Neuronal stem cell (in vitro differentiated cells): Measurements from ENCODE around the gene PLXNA4.

Experiments used
- DNase-seq: peaks from one replicate; pipeline ENCODE4 v3.0.0-alpha.2; 2013; ENCODE audit warnings: low spot score
- H2AFZ ChIP-seq: one replicate; pipeline ENCODE4 v1.6.1; 2013; ENCODE audit warnings: mild to moderate bottlenecking, low read length, inconsistent platforms
- H2AK5ac ChIP-seq: 2 replicates; pipeline ENCODE4 v1.6.1; 2013; ENCODE audit warnings: low read depth, mild to moderate bottlenecking, inconsistent platforms, low read length, moderate library complexity, mixed read lengths
- H2BK120ac ChIP-seq: 2 replicates; pipeline ENCODE4 v1.6.1; 2013; ENCODE audit warnings: low read depth, mild to moderate bottlenecking, inconsistent platforms, low read length, moderate library complexity, mixed read lengths
- H2BK12ac ChIP-seq: one replicate; pipeline ENCODE4 v1.6.1; 2013; ENCODE audit warnings: low read length, inconsistent platforms
- H2BK15ac ChIP-seq: 2 replicates; pipeline ENCODE4 v1.6.1; 2013; ENCODE audit warnings: mild to moderate bottlenecking, low read length, inconsistent platforms, mixed read lengths
- H2BK5ac ChIP-seq: one replicate; pipeline ENCODE4 v1.6.1; 2013; ENCODE audit warnings: inconsistent platforms, mild to moderate bottlenecking, low read length, moderate library complexity
- H3K14ac ChIP-seq: one replicate; pipeline ENCODE4 v1.6.1; 2013; ENCODE audit warnings: low read length, inconsistent platforms
- H3K18ac ChIP-seq: 2 replicates; pipeline ENCODE4 v1.6.1; 2013; ENCODE audit warnings: low read length, inconsistent platforms
- H3K23ac ChIP-seq: 2 replicates; pipeline ENCODE4 v1.6.1; 2013; ENCODE audit warnings: low read depth, mild to moderate bottlenecking, mixed read lengths, low read length, inconsistent platforms; ENCODE audit not compliant: poor library complexity
- H3K27ac ChIP-seq: replicated peaks from 3 replicates; pipeline ENCODE4 v1.5.1; 2013; ENCODE audit warnings: low read length, inconsistent platforms
- H3K27me3 ChIP-seq, 3 experiments: 2 replicates each; pipeline ENCODE4 v1.6.1; 2013; ENCODE audit warnings: low read length in 3 of 3, mild to moderate bottlenecking in 2 of 3, inconsistent platforms in 1 of 3, low read depth in 1 of 3, mixed read lengths in 1 of 3, moderate library complexity in 1 of 3; ENCODE audit not compliant: control insufficient read depth in 3 of 3, insufficient read depth in 3 of 3
- H3K36me3 ChIP-seq, 2 donors: replicated peaks in 1 of 2; 2 replicates each; pipeline ENCODE4 v1.6.1; 2013; ENCODE audit warnings: low read length in 2 of 2; ENCODE audit not compliant: control insufficient read depth in 2 of 2, insufficient read depth in 2 of 2
- H3K4ac ChIP-seq: 2 replicates; pipeline ENCODE4 v1.6.1; 2013; ENCODE audit warnings: inconsistent platforms, mild to moderate bottlenecking, low read length, moderate library complexity
- H3K4me1 ChIP-seq, 2 donors: 1 replicate in 1 of 2; 2 replicates in 1 of 2; pipeline ENCODE4 v1.6.1; 2013; ENCODE audit warnings: low read length in 2 of 2, low read depth in 1 of 2; ENCODE audit not compliant: control insufficient read depth in 2 of 2, insufficient read depth in 1 of 2
- H3K4me2 ChIP-seq: one replicate; pipeline ENCODE4 v1.6.1; 2013; ENCODE audit warnings: mild to moderate bottlenecking, low read length, inconsistent platforms; ENCODE audit not compliant: insufficient read depth, poor library complexity, severe bottlenecking
- H3K4me3 ChIP-seq, 2 donors: 2 replicates each; pipeline ENCODE4 v1.5.1; 2013; ENCODE audit warnings: low read length in 2 of 2, mild to moderate bottlenecking in 2 of 2, inconsistent platforms in 1 of 2, moderate library complexity in 1 of 2
- H3K79me1 ChIP-seq: one replicate; pipeline ENCODE4 v1.6.1; 2013; ENCODE audit warnings: low read depth, mild to moderate bottlenecking, inconsistent platforms, low read length, moderate library complexity
- H3K9ac ChIP-seq: one replicate; pipeline ENCODE4 v1.6.1; 2013; ENCODE audit warnings: mild to moderate bottlenecking, low read depth, low read length, inconsistent platforms; ENCODE audit not compliant: poor library complexity
- H3K9me3 ChIP-seq, 2 donors: replicated peaks in 1 of 2; 2 replicates each; pipeline versions ENCODE3 to v1.6.1; 2013; ENCODE audit warnings: low read length in 2 of 2, mild to moderate bottlenecking in 2 of 2, inconsistent platforms in 1 of 2, low read depth in 1 of 2, mixed read lengths in 1 of 2, moderate library complexity in 1 of 2; ENCODE audit not compliant: control insufficient read depth in 2 of 2, insufficient read depth in 1 of 2
- H4K8ac ChIP-seq: one replicate; pipeline ENCODE4 v1.6.1; 2013; ENCODE audit warnings: low read depth, mild to moderate bottlenecking, inconsistent platforms, low read length, moderate library complexity
- H4K91ac ChIP-seq: one replicate; pipeline ENCODE4 v1.6.1; 2013; ENCODE audit warnings: low read length, low read depth, mild to moderate bottlenecking, inconsistent platforms; ENCODE audit not compliant: poor library complexity
- WGBS, 2 donors: extraction: QIAGEN DNeasy Blood & Tissue Kit; methylation state at CpG; one replicate each; pipeline ENCODE4 v1.1.7; 2013; ENCODE audit warnings: missing lambda C conversion rate in 2 of 2, mixed read lengths in 1 of 2; ENCODE audit not compliant: insufficient read length in 2 of 2, insufficient replicate concordance in 1 of 2; ENCODE audit errors: extremely low coverage in 2 of 2; 5-methylcytosine and 5-hydroxymethylcytosine counted together

PLXNA4 gene

DNA sequence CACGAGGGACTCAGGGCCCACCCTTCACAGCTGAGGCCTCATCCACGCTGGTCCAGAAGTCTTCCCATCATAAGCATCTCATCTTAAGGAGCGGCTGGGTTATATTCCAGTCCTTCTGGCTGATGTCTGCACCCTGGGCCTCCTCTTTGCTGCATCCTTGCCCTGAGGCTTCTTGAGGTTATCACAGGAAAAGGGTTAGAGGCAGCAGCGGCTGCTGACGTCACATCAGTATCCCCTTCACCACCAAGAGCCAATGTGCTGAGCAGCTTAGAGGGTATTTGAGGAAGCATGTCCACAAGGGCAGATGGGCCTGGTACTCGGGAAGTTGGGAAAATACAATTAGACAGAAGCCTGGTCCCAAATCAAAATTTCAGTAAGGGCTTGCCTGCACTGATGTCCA, 125.1 kb downstream of the PLXNA4 start:
- H3K4me3 ChIP-seq: no peak overlapping the region
- no peak overlapping the region for H2AK5ac ChIP-seq
- no peak overlapping the region for H3K18ac ChIP-seq
- no peaks in the 10 kb centered on the region for H3K79me1 ChIP-seq
- no peak overlapping the region for H4K91ac ChIP-seq
- H2BK12ac ChIP-seq: no peak overlapping the region
- H3K36me3 ChIP-seq: no peaks in the 10 kb centered on the region
- no peaks in the 10 kb centered on the region for H3K4me1 ChIP-seq
- no peak overlapping the region for H4K8ac ChIP-seq
- no peaks in the 10 kb centered on the region for H3K9me3 ChIP-seq
- no peak overlapping the region for H3K4ac ChIP-seq
- no peak overlapping the region for H3K4me2 ChIP-seq
- no peak overlapping the region for H3K9ac ChIP-seq
- no peak overlapping the region for H2AFZ ChIP-seq
- H3K27ac ChIP-seq: no peak overlapping the region
- H2BK120ac ChIP-seq: no peak overlapping the region
- no peaks in the 10 kb centered on the region for H3K27me3 ChIP-seq
- WGBS, 2 donors: no CpG with 5 or more reads among the region's 6 CpGs
- H2BK15ac ChIP-seq: peak overlapping the region; percentile 30
- no peak overlapping the region for H2BK5ac ChIP-seq
- no peak overlapping the region for H3K14ac ChIP-seq
- no peak overlapping the region for H3K23ac ChIP-seq
- no peak for DNase-seq

DNA sequence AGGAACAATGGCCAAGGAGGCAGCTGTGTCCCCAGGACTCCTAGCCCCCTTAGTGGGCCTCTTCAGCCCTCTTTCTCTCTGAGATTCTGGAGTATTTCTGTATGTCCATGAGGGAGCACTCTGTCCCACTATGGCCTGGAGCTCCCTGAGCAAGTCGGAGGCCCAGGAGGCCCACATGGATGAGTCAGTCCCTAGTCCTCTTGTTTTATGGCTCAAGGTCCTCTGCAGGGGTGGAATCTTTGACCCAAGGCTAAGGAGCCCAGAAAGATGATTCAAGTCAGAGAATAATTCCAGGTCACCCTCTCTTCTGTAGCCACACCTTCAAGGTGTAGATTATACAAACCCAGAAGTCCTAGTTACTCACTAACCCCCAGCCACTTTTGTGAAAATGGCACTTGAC, 125.6 kb downstream of the PLXNA4 start:
- no peaks in the 10 kb centered on the region for H3K9me3 ChIP-seq
- H3K79me1 ChIP-seq: no peaks in the 10 kb centered on the region
- H3K4me2 ChIP-seq: no peak overlapping the region
- no peak overlapping the region for H2BK5ac ChIP-seq
- no CpG with 5 or more reads among the region's 1 CpG for WGBS, 2 donors
- H3K4me3 ChIP-seq: no peak overlapping the region
- no peak for DNase-seq
- H4K91ac ChIP-seq: no peak overlapping the region
- H3K18ac ChIP-seq: no peak overlapping the region
- no peaks in the 10 kb centered on the region for H3K27me3 ChIP-seq
- no peak overlapping the region for H2AFZ ChIP-seq
- no peaks in the 10 kb centered on the region for H3K4me1 ChIP-seq
- no peak overlapping the region for H2BK12ac ChIP-seq
- no peak overlapping the region for H2AK5ac ChIP-seq
- H3K4ac ChIP-seq: no peak overlapping the region
- no peak overlapping the region for H3K23ac ChIP-seq
- no peak overlapping the region for H3K27ac ChIP-seq
- H3K9ac ChIP-seq: no peak overlapping the region
- no peak overlapping the region for H2BK120ac ChIP-seq
- no peak overlapping the region for H3K14ac ChIP-seq
- H2BK15ac ChIP-seq: peak overlapping the region; percentile 30
- no peaks in the 10 kb centered on the region for H3K36me3 ChIP-seq
- H4K8ac ChIP-seq: no peak overlapping the region

DNA sequence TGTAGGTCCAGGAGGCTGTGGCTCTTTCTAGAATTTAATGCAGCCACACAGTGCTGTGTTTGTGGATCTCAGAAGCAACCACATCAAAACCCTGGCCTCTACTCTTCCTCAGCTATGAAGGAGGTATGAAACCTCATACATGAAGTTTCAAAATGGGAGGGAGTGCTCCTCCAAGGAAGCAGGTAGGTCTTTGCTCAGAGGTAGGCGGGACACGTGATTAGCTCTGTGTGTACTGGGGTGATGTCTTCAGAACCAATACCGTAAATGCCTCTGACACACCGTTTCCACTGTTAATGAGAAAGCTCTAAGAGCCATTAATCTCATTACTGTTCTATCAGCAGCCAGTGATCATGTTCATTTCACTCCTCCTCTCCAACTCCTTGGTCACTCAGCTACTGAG, 126.1 kb downstream of the PLXNA4 start:
- Histone ChIP-seq H2BK12ac (no peak overlapping the region), H3K18ac (no peak overlapping the region), H3K4me1 (no peaks in the 10 kb centered on the region), H3K14ac (no peak overlapping the region), H3K4me3 (no peak overlapping the region), H4K8ac (no peak overlapping the region), H3K79me1 (no peaks in the 10 kb centered on the region), H3K23ac (no peak overlapping the region), H3K4me2 (no peak overlapping the region), H3K9ac (no peak overlapping the region), H3K27me3 (no peaks in the 10 kb centered on the region), H2BK120ac (no peak overlapping the region), H3K9me3 (no peaks in the 10 kb centered on the region), H2AK5ac (no peak overlapping the region), H3K4ac (no peak overlapping the region), H2AFZ (no peak overlapping the region), H4K91ac (no peak overlapping the region), H2BK15ac (no peak overlapping the region), H3K27ac (no peak overlapping the region), H2BK5ac (no peak overlapping the region), H3K36me3 (no peaks in the 10 kb centered on the region)
- no CpG with 5 or more reads among the region's 4 CpGs for WGBS, 2 donors
- no peak for DNase-seq

GRCh38 chr7:132446666-132447278, 129.5 kb downstream of the PLXNA4 start:
- H3K9ac ChIP-seq: no peak overlapping the region
- H3K36me3 ChIP-seq: no peaks in the 10 kb centered on the region
- H2AFZ ChIP-seq: no peak overlapping the region
- no peak overlapping the region for H3K4ac ChIP-seq
- H3K4me1 ChIP-seq: peaks cover 0 to 2% of the 10 kb centered on the region in 2 donors
- no peak overlapping the region for H2AK5ac ChIP-seq
- H3K4me2 ChIP-seq: no peak overlapping the region
- no peak overlapping the region for H2BK15ac ChIP-seq
- WGBS, 2 donors: no CpG with 5 or more reads among the region's 8 CpGs
- no peak overlapping the region for H4K91ac ChIP-seq
- H3K18ac ChIP-seq: no peak overlapping the region
- no peak overlapping the region for H3K4me3 ChIP-seq
- no peaks in the 10 kb centered on the region for H3K79me1 ChIP-seq
- H3K27me3 ChIP-seq: no peaks in the 10 kb centered on the region
- H2BK12ac ChIP-seq: no peak overlapping the region
- no peak overlapping the region for H2BK120ac ChIP-seq
- H3K9me3 ChIP-seq: no peaks in the 10 kb centered on the region
- H2BK5ac ChIP-seq: no peak overlapping the region
- DNase-seq: no peak
- H3K23ac ChIP-seq: no peak overlapping the region
- no peak overlapping the region for H3K14ac ChIP-seq
- H4K8ac ChIP-seq: no peak overlapping the region
- H3K27ac ChIP-seq: no peak overlapping the region
